ENCODE results near the gene KRTAP10-5. TPM values are rescaled to one million over a fixed set of nuclear protein-coding genes. Genes with fewer than 3 reads are reported as not detected.
"Not testable (repeated sequence)": the region's sequence is repeated elsewhere in the genome, so short reads cannot be mapped to it uniquely, and the experiment has no call there.

The KRTAP10-5 gene
- total and polyA plus RNA-seq, 5 experiments from 2014 or later = not detected

- H3K36me3 Mint-ChIP-seq = peaks cover 0 to 11% (median 4%) of the 10 kb centered on the region in 3 donors
- POLR2A ChIA-PET = no interaction called here
- peaks cover 2 to 22% (median 12%) of the 10 kb centered on the region in 4 donors for H3K4me1 Mint-ChIP-seq
- ATAC-seq (no peak), DNase-seq (no peak)
- H3K9me3 Mint-ChIP-seq = peaks cover 0 to 22% (median 7%) of the 10 kb centered on the region in 9 donors
- peak overlapping the region in 1 of 10 donors; percentile 27 for H3K27ac Mint-ChIP-seq
- H3K27me3 Mint-ChIP-seq = peaks cover 0 to under 1% (median 0%) of the 10 kb centered on the region in 5 donors
- no peak overlapping the region for H3K4me3 Mint-ChIP-seq
These were observed 14.0 kb downstream of the KRTAP10-5 start for GRCh38 chr21:44566403-44566802.

- H3K4me1 Mint-ChIP-seq = peaks cover 2 to 22% (median 12%) of the 10 kb centered on the region in 4 donors
- H3K36me3 Mint-ChIP-seq = peaks cover 0 to 15% (median 10%) of the 10 kb centered on the region in 3 donors
- peak overlapping the region in 9 of 10 donors; percentile 57 to 86 (median 70) for H3K27ac Mint-ChIP-seq
- ATAC-seq (no peak), DNase-seq (peak in 1 of 10 donors; percentile 13)
- H3K4me3 Mint-ChIP-seq = peak overlapping the region in 5 of 10 donors; percentile 4 to 36 (median 20)
- no peaks in the 10 kb centered on the region for H3K27me3 Mint-ChIP-seq
- H3K9me3 Mint-ChIP-seq = peaks cover 8 to 32% (median 19%) of the 10 kb centered on the region in 9 donors
- POLR2A ChIA-PET = no interaction called here
These were observed 15.4 kb downstream of the KRTAP10-5 start for GRCh38 chr21:44564886-44565598.

GRCh38 chr21:44564099-44564498 lies 16.3 kb downstream of the KRTAP10-5 start:
- Mint-ChIP-seq H3K9me3 (peaks cover 8 to 40% (median 19%) of the 10 kb centered on the region in 9 donors), H3K27ac (peak overlapping the region in 2 of 10 donors; percentile 3 to 70), H3K27me3 (peaks cover 0 to 2% (median 0%) of the 10 kb centered on the region in 5 donors), H3K36me3 (peaks cover 0 to 15% (median 10%) of the 10 kb centered on the region in 3 donors), H3K4me3 (no peak overlapping the region), H3K4me1 (peaks cover 2 to 22% (median 12%) of the 10 kb centered on the region in 4 donors)
- POLR2A ChIA-PET = no interaction called here
- ATAC-seq = no peak
- no peak for DNase-seq

GRCh38 chr21:44558695-44559094 lies 21.7 kb downstream of the KRTAP10-5 start, which contains the start of gene KRTAP10-3:
TSS of gene KRTAP10-3 (minus strand) at chr21:44558795. CDS start at chr21:44558715, 80 bp downstream.
- Mint-ChIP-seq H3K9me3 (peaks cover 10 to 55% (median 22%) of the 10 kb centered on the region in 9 donors), H3K4me1 (peaks cover 0 to 3% (median 0%) of the 10 kb centered on the region in 4 donors)
- POLR2A ChIA-PET = no interaction called here

GRCh38 chr21:44558329-44558675 lies 22.1 kb downstream of the KRTAP10-5 start:
- Mint-ChIP-seq H3K27ac (peak overlapping the region in 1 of 10 donors; percentile 43), H3K9me3 (peaks cover 10 to 57% (median 25%) of the 10 kb centered on the region in 9 donors), H3K36me3 (peaks cover under 1 to 26% (median 12%) of the 10 kb centered on the region in 3 donors)
- DNase-seq = peak in 1 of 10 donors; percentile 48
- POLR2A ChIA-PET, H3K4me1 Mint-ChIP-seq, H3K4me3 Mint-ChIP-seq, ATAC-seq, H3K27me3 Mint-ChIP-seq: not testable (repeated sequence)

More at GRCh38 chr21:44558695-44559094, 21.7 kb downstream of the KRTAP10-5 start, which contains the start of gene KRTAP10-3:
- DNase-seq = no peak
- peak within 1 kb of the TSS in 4 of 10 donors; percentile 15 to 90 (median 56) for H3K27ac Mint-ChIP-seq
- H3K4me3 Mint-ChIP-seq = no peak within 1 kb of the TSS
- peaks cover 0 to 3% (median 0%) of the 10 kb centered on the region in 5 donors for H3K27me3 Mint-ChIP-seq
- H3K36me3 Mint-ChIP-seq = peaks cover 0 to 22% (median 9%) of the 10 kb centered on the region in 3 donors
- ATAC-seq = no peak

GRCh38 chr21:44557491-44558328 lies 22.7 kb downstream of the KRTAP10-5 start:
- Mint-ChIP-seq H3K27me3 (peaks cover 0 to 3% (median 0%) of the 10 kb centered on the region in 5 donors), H3K4me1 (peaks cover 0 to 3% (median 0%) of the 10 kb centered on the region in 4 donors), H3K4me3 (no peak overlapping the region), H3K36me3 (peaks cover 5 to 32% (median 16%) of the 10 kb centered on the region in 3 donors), H3K27ac (peak overlapping the region in 3 of 10 donors; percentile 15 to 90 (median 43)), H3K9me3 (peaks cover 10 to 57% (median 29%) of the 10 kb centered on the region in 9 donors)
- DNase-seq (peak in 1 of 10 donors; percentile 45), ATAC-seq (no peak)
- POLR2A ChIA-PET = no interaction called here

- Mint-ChIP-seq H3K4me1 (peaks cover 0 to 3% (median 0%) of the 10 kb centered on the region in 4 donors), H3K27ac (peak overlapping the region in 1 of 10 donors; percentile 34), H3K4me3 (no peak overlapping the region), H3K36me3 (peaks cover 5 to 24% (median 16%) of the 10 kb centered on the region in 3 donors), H3K27me3 (peaks cover 0 to 3% (median 0%) of the 10 kb centered on the region in 5 donors), H3K9me3 (peaks cover 6 to 49% (median 22%) of the 10 kb centered on the region in 9 donors)
- DNase-seq (no peak), ATAC-seq (no peak)
- POLR2A ChIA-PET = no interaction called here
These were observed 23.5 kb downstream of the KRTAP10-5 start for GRCh38 chr21:44556879-44557278.

GRCh38 chr21:44555200-44555875 lies 25.1 kb downstream of the KRTAP10-5 start:
- H3K36me3 Mint-ChIP-seq = peaks cover 7 to 17% (median 12%) of the 10 kb centered on the region in 3 donors
- no peak overlapping the region for H3K27ac Mint-ChIP-seq
- peak in 1 of 10 donors; percentile 45 for DNase-seq
- POLR2A ChIA-PET = no interaction called here
- H3K27me3 Mint-ChIP-seq = peaks cover 0 to 3% (median 0%) of the 10 kb centered on the region in 5 donors
- no peak for ATAC-seq
- peaks cover under 1 to 39% (median 14%) of the 10 kb centered on the region in 9 donors for H3K9me3 Mint-ChIP-seq
- H3K4me1 Mint-ChIP-seq = peaks cover 0 to 7% (median 5%) of the 10 kb centered on the region in 4 donors
- H3K4me3 Mint-ChIP-seq = no peak overlapping the region

GRCh38 chr21:44552681-44553080 lies 27.7 kb downstream of the KRTAP10-5 start:
- POLR2A ChIA-PET = no interaction called here
- Mint-ChIP-seq H3K4me3 (no peak overlapping the region), H3K27ac (peak overlapping the region in 1 of 10 donors; percentile 7), H3K27me3 (peaks cover 0 to 3% (median 0%) of the 10 kb centered on the region in 5 donors), H3K36me3 (peaks cover 7 to 20% (median 13%) of the 10 kb centered on the region in 3 donors), H3K4me1 (peaks cover 15 to 24% (median 20%) of the 10 kb centered on the region in 4 donors), H3K9me3 (peaks cover under 1 to 31% (median 14%) of the 10 kb centered on the region in 9 donors)
- ATAC-seq (no peak), DNase-seq (no peak)

- Mint-ChIP-seq H3K4me3 (no peak overlapping the region), H3K36me3 (peaks cover 7 to 25% (median 18%) of the 10 kb centered on the region in 3 donors), H3K27me3 (peaks cover 0 to 3% (median 0%) of the 10 kb centered on the region in 5 donors), H3K27ac (peak overlapping the region in 4 of 10 donors; percentile 8 to 62 (median 28)), H3K9me3 (peaks cover 2 to 36% (median 20%) of the 10 kb centered on the region in 9 donors), H3K4me1 (peaks cover 20 to 29% (median 25%) of the 10 kb centered on the region in 4 donors)
- POLR2A ChIA-PET = no interaction called here
- ATAC-seq (no peak), DNase-seq (no peak)
These were observed 28.3 kb downstream of the KRTAP10-5 start for GRCh38 chr21:44552136-44552535.

- Mint-ChIP-seq H3K9me3 (peaks cover 6 to 43% (median 27%) of the 10 kb centered on the region in 9 donors), H3K36me3 (peaks cover 7 to 32% (median 25%) of the 10 kb centered on the region in 3 donors), H3K4me1 (peaks cover 25 to 36% (median 31%) of the 10 kb centered on the region in 4 donors), H3K27ac (peak within 1 kb of the TSS in 7 of 10 donors; percentile 9 to 63 (median 46)), H3K27me3 (peaks cover 0 to 3% (median 0%) of the 10 kb centered on the region in 5 donors), H3K4me3 (no peak within 1 kb of the TSS)
- no peak for ATAC-seq
- peak in 1 of 10 donors; percentile 56 for DNase-seq
- POLR2A ChIA-PET = no interaction called here
These were observed 29.0 kb downstream of the KRTAP10-5 start, which contains the start of gene KRTAP10-2 for GRCh38 chr21:44551340-44551961. TSS of gene KRTAP10-2 (minus strand) at chr21:44551505. CDS start at chr21:44551458, 47 bp downstream.

All from naive thymus-derived CD8-positive, alpha-beta T cell (primary cell).